Stimulated activated naive B cell treated with anti-CD40 and anti-IgM and Interleukin-4, amounts not matched to agents 10 μg/mL and 1 μg/mL and 100 μg/mL, for 72 hours (primary cell): ENCODE data around the gene EPHA4.

ENCODE experiments used
- ATAC-seq, 2 donors: fragments of 150-1000 bp; cut with Tn5 transposase; replicated peaks; 2 replicates each; pipeline ENCODE4 v1.10.0; 2021; ENCODE audit warnings: moderate library complexity in 1 of 2
- DNase-seq: peaks from one replicate; pipeline ENCODE4 v3.0.0; 2021
- H3K27ac Mint-ChIP-seq: one replicate; pipeline ENCODE4 v1.8.0; 2022; ENCODE audit warnings: mild to moderate bottlenecking, mixed read lengths
- H3K27me3 Mint-ChIP-seq, 2 donors: one replicate each; pipeline ENCODE4 v1.8.0; 2022; ENCODE audit warnings: mixed read lengths in 2 of 2
- H3K36me3 Mint-ChIP-seq, 2 donors: one replicate each; pipeline ENCODE4 v1.8.0; 2022; ENCODE audit warnings: mixed read lengths in 2 of 2, mild to moderate bottlenecking in 1 of 2
- H3K4me1 Mint-ChIP-seq, 2 donors: one replicate each; pipeline ENCODE4 v1.8.0; 2022; ENCODE audit warnings: mixed read lengths in 2 of 2, mild to moderate bottlenecking in 1 of 2
- H3K4me3 Mint-ChIP-seq, 2 donors: one replicate each; pipeline ENCODE4 v1.8.0; 2022; ENCODE audit warnings: mild to moderate bottlenecking in 2 of 2, mixed read lengths in 2 of 2, moderate library complexity in 1 of 2
- H3K9me3 Mint-ChIP-seq, 2 donors: one replicate each; pipeline ENCODE4 v1.8.0; 2022; ENCODE audit warnings: mixed read lengths in 2 of 2, mild to moderate bottlenecking in 1 of 2

Gene EPHA4

DNA sequence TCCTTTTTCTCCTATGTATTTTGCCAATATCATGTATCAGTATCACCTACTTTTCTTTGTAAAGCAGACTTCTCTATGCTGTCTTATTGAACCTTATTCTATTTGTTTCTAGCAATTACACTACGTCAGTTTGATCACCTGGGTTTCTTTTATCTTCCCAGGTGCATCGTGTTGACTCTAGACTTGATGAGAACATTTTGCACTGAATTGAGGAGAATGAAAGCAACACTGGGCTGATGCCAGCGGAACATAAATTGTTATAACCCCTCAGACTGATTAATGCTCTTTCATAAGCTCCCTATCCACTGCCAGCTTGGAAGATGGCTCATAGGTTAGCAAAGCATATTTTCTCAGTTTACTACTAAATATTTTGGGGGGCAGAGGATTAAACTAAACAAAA lies 140.6 kb downstream of the EPHA4 start:
- Mint-ChIP-seq H3K4me3 (no peak overlapping the region), H3K27ac (no peak overlapping the region), H3K9me3 (no peaks in the 10 kb centered on the region), H3K36me3 (no peaks in the 10 kb centered on the region), H3K4me1 (peaks cover 0 to 7% of the 10 kb centered on the region in 2 donors), H3K27me3 (no peaks in the 10 kb centered on the region)
- DNase-seq, result no peak
- no peak for ATAC-seq

DNA sequence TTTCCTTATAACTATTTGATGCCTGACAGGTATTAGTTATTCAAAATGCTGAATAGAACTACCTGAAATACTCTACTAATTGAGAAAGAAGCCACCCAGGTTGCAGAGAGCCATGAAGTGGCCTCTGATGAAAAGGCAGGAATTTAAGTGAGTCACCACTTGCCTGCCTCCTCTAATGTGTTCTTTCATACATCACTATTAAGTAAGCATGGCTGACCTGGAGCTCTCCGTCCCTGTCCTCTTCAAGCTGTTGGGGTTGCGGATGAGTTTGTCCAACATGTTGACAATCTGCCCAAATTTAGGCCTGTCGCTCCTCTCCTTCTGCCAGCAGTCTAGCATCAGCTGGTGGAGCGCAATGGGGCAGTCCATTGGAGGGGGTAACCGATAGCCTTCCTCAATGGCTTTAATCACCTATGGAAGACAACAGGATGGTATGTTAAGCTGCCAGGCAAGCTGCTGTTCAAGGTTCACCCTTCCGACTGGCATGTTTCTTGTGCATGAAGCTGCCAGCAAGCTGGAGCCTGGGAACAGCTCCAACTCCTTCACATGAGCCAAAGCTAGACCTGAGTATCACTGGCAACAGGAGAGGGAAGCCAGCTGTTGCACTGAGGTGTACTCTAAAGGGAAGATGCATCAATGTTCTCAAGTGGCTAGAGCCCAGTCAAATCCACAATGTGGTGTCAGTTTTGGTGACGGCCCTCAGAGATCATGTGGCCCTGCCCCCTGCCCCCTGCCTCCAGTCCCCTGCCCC lies 142.2 kb downstream of the EPHA4 start:
- no peaks in the 10 kb centered on the region for H3K9me3 Mint-ChIP-seq
- no peak overlapping the region for H3K4me3 Mint-ChIP-seq
- peaks cover 0 to 7% of the 10 kb centered on the region in 2 donors for H3K4me1 Mint-ChIP-seq
- no peak for ATAC-seq
- H3K27ac Mint-ChIP-seq, result no peak overlapping the region
- no peaks in the 10 kb centered on the region for H3K27me3 Mint-ChIP-seq
- peaks cover 4 to 8% of the 10 kb centered on the region in 2 donors for H3K36me3 Mint-ChIP-seq
- DNase-seq, result no peak

DNA sequence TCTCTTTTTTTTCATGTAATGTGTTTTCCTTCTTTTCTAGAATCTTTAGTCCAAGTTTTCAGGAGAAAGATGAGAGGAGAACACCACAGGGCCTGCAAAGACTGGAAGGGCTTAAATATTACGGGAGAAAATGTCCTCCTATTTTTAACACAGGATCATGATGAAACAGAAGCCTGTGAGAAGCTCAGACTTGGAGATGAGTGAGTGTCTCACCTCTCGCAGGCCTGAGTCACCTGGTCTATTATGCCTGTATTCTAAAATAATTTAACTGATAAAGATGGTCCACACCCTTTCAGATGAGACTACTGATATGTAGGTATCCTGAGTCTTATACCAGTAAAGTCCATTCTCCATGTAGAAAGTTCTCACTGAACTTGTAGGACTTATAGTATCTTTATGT lies 143.2 kb downstream of the EPHA4 start:
- H3K36me3 Mint-ChIP-seq, result peaks cover 4 to 10% of the 10 kb centered on the region in 2 donors

DNA sequence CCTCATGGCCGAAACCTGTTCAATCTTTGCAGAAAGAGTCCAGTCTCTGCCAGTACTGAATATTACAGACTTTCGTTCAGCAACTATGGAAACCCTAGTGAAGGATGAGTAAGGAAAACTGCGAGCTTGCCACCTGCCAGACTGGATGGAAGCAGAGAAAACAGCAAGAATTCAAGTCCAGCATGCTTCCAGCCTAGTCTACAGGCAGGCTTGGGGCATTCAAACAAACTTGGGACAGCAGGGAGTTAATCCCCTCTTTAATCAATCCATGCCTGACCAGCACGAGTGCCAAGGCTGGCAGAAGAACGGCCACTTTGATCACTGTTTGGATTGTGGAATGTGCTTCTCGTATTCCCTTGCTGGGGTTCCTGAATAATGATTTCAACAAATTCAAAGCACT lies 145.2 kb downstream of the EPHA4 start:
- peaks cover 4 to 10% of the 10 kb centered on the region in 2 donors for H3K36me3 Mint-ChIP-seq
- no peaks in the 10 kb centered on the region for H3K27me3 Mint-ChIP-seq
- ATAC-seq, result no peak
- no peaks in the 10 kb centered on the region for H3K9me3 Mint-ChIP-seq
- H3K27ac Mint-ChIP-seq, result no peak overlapping the region
- H3K4me1 Mint-ChIP-seq, result peaks cover 1 to 7% of the 10 kb centered on the region in 2 donors
- H3K4me3 Mint-ChIP-seq, result no peak overlapping the region
- no peak for DNase-seq

More for the DNA sequence above, 143.2 kb downstream of the EPHA4 start:
- no peak for DNase-seq
- no peak overlapping the region for H3K4me3 Mint-ChIP-seq
- no peaks in the 10 kb centered on the region for H3K9me3 Mint-ChIP-seq
- H3K27me3 Mint-ChIP-seq, result no peaks in the 10 kb centered on the region
- no peak for ATAC-seq
- H3K4me1 Mint-ChIP-seq, result peaks cover 1 to 7% of the 10 kb centered on the region in 2 donors
- no peak overlapping the region for H3K27ac Mint-ChIP-seq

DNA sequence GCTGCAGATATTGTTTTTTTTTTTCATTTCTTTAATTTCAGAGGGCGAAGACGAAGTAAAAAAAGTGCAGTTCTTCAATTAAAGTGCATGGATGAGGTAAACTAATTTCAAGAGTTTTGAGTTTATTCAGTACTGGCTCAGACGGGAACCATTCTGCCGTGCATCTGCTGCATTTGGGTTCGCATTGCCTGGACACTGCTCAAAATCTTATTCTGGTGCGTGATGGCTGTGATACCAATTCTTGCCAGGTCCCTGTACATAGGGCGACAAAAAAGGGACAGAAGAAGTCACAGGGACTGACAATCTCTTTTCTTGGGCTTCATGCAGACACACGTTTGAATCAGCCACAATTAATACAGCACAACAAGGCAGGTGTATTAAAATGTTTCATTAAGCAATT lies 146.2 kb downstream of the EPHA4 start:
- H3K27ac Mint-ChIP-seq, result no peak overlapping the region
- H3K9me3 Mint-ChIP-seq, result no peaks in the 10 kb centered on the region
- peaks cover 4 to 10% of the 10 kb centered on the region in 2 donors for H3K36me3 Mint-ChIP-seq
- H3K4me3 Mint-ChIP-seq, result no peak overlapping the region
- DNase-seq, result no peak
- H3K4me1 Mint-ChIP-seq, result peaks cover 1 to 7% of the 10 kb centered on the region in 2 donors
- H3K27me3 Mint-ChIP-seq, result no peaks in the 10 kb centered on the region
- no peak for ATAC-seq

DNA sequence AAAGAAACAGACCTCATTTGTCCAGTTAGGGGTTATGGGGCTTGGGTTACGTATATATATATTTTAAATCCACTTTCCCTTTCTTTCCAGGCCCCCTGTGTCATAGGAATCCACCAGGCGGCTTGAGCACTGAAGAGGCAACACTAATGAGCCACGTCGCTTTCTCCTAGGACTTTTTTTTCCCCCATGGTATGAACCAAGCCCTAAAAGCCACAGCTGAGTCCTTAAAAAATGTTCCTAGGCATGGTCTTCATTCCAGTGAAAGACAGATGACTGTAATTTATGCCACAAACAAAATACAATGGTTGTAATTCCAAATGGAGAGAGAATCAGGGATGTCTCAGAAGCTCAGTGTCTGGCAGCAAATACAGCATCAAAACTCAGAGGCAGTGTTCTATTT lies 146.8 kb downstream of the EPHA4 start:
- peaks cover 4 to 10% of the 10 kb centered on the region in 2 donors for H3K36me3 Mint-ChIP-seq
- ATAC-seq, result no peak

DNA sequence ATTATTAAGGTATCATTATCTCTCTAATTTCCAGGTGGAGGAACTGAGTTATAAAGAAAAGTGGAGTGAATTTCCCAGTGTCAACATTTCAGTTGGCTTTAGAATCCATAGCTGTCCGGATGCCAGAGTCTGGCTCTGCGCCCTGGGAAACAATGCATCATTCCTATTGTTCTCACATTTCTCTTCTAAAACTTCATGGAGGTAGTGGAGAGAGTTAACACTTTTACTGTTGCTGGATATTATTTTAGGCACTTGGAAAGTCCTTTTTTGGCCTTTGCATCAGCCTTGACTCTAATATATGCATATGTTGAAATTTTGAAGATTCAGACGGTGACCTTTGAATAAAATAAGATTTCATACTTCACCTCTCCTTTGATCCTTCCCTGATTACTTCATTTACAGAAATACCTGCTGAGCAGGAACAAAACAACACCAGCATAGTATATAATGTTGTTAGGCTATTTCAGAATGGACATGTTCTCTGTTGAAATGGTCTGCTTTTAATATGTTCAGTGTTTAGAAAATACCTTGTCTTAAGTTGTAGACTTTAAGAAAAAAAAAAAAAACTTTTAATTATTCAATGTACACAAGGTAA lies 148.8 kb downstream of the EPHA4 start:
- ATAC-seq, result no peak
- DNase-seq, result no peak
- H3K9me3 Mint-ChIP-seq, result no peaks in the 10 kb centered on the region
- no peak overlapping the region for H3K4me3 Mint-ChIP-seq
- peaks cover 7 to 11% of the 10 kb centered on the region in 2 donors for H3K4me1 Mint-ChIP-seq
- H3K27ac Mint-ChIP-seq, result no peak overlapping the region
- H3K36me3 Mint-ChIP-seq, result peaks cover 4 to 10% of the 10 kb centered on the region in 2 donors
- no peaks in the 10 kb centered on the region for H3K27me3 Mint-ChIP-seq

More for the DNA sequence above, 146.8 kb downstream of the EPHA4 start:
- Mint-ChIP-seq H3K27me3 (no peaks in the 10 kb centered on the region), H3K27ac (no peak overlapping the region), H3K4me1 (peaks cover 3 to 9% of the 10 kb centered on the region in 2 donors), H3K4me3 (no peak overlapping the region), H3K9me3 (no peaks in the 10 kb centered on the region)
- DNase-seq, result no peak

DNA sequence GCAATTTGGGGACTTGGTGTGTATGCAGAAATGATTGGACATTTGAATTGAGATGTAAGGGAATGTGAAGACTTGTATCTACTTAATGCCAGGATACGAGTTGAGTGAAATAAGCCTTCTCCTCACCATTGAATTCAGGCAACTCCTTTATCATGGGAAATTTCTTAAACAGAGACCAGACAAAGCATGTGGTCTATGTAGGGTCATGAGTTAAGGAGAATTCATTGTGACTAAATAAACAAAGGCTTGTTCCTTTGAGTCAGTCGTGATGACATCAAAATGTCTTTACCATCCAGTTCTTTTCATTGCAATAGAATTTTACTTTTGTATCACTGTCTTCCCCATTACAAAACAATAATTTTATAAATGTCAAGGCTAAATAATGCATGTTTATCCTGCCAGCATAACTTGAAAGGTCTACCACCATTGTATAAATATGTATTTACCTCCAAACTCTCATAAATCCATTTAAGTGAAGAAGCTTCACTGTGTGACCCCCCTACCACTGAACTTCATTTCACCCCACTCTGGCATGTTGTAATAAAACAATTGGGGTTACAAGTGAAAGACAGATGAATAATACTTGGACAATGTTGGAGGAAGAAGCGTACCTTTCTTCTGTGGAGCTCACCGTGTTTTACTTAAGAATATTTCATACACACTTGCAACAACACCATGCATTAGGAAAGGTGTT lies 149.4 kb downstream of the EPHA4 start:
- no peak for DNase-seq
- Mint-ChIP-seq H3K27me3 (no peaks in the 10 kb centered on the region), H3K27ac (no peak overlapping the region), H3K4me1 (peaks cover 7 to 11% of the 10 kb centered on the region in 2 donors), H3K4me3 (no peak overlapping the region), H3K9me3 (no peaks in the 10 kb centered on the region), H3K36me3 (peaks cover 4 to 10% of the 10 kb centered on the region in 2 donors)
- ATAC-seq, result no peak

DNA sequence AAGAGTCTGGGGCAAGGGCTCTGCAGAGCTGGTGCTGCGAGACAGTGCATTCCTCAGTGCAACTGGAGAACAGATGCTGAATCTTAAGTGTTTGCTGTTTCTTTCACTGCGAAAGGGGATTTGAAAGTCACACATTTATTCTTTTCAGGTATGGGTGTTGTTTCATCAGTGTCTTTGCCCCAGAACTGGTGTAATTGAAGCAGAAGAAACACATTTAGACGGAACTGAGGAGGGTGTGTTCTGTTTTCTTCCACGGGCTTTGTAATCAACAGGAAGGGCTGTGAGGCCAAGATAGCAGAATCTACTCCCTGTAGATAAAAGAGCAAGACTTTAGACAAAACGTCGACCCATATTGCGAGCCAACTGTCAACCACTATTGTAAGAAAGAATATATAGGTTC lies 151.9 kb downstream of the EPHA4 start:
- H3K27ac Mint-ChIP-seq, result peak overlapping the region; percentile 47
- H3K4me1 Mint-ChIP-seq, result peaks cover 10 to 21% of the 10 kb centered on the region in 2 donors
- peak; percentile 34 to 38 for ATAC-seq
- peak overlapping the region; percentile 38 to 41 for H3K4me3 Mint-ChIP-seq
- peaks cover 0 to 4% of the 10 kb centered on the region in 2 donors for H3K36me3 Mint-ChIP-seq
- DNase-seq, result no peak
- no peaks in the 10 kb centered on the region for H3K27me3 Mint-ChIP-seq
- no peaks in the 10 kb centered on the region for H3K9me3 Mint-ChIP-seq

DNA sequence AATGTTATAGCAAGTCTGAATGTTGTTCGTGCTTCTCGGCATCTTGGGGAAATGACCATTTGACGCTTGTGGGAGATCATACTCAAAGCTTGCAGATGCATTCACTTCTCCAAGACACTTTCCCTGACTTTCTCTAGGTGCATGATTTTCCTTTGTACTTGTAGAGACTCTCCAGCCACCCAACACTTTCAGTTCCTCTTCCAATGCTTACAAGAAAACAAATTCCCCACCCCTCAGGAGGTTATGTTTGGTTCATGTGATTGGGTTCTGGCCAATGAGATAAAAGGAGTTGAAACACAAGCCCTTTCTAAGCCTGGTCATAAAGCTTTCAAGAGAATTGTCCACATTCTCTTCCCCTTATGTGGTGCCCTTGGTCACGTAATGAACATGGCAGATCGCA lies 156.3 kb downstream of the EPHA4 start:
- no peak overlapping the region for H3K4me3 Mint-ChIP-seq
- ATAC-seq (no peak), DNase-seq (no peak)
- peaks cover 9 to 21% of the 10 kb centered on the region in 2 donors for H3K4me1 Mint-ChIP-seq
- peaks cover 0 to 12% of the 10 kb centered on the region in 2 donors for H3K27me3 Mint-ChIP-seq
- H3K36me3 Mint-ChIP-seq, result no peaks in the 10 kb centered on the region
- no peaks in the 10 kb centered on the region for H3K9me3 Mint-ChIP-seq
- no peak overlapping the region for H3K27ac Mint-ChIP-seq

DNA sequence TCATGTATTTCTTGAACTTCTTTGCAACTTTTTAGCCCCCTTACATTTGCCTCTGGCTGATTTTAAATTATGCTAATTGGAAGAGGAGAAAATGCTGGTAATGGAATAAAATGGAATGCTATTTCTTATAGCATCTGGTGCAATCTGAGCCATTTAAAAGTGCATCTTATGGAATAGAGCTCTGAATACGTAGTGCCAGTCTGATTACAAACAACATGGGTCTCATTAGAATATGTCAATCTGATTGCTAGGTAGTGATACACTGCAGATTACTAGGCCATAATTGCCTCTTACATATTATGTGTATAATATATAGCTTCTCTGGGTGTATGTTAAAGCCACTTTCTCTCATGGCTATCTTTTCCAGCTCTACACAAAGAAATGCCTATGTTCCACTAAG lies 159.1 kb downstream of the EPHA4 start:
- ATAC-seq, result no peak
- Mint-ChIP-seq H3K4me3 (no peak overlapping the region), H3K36me3 (no peaks in the 10 kb centered on the region), H3K4me1 (peaks cover 3 to 10% of the 10 kb centered on the region in 2 donors), H3K9me3 (peaks cover 0 to 1% of the 10 kb centered on the region in 2 donors), H3K27me3 (peaks cover 5 to 30% of the 10 kb centered on the region in 2 donors), H3K27ac (no peak overlapping the region)
- DNase-seq, result no peak

DNA sequence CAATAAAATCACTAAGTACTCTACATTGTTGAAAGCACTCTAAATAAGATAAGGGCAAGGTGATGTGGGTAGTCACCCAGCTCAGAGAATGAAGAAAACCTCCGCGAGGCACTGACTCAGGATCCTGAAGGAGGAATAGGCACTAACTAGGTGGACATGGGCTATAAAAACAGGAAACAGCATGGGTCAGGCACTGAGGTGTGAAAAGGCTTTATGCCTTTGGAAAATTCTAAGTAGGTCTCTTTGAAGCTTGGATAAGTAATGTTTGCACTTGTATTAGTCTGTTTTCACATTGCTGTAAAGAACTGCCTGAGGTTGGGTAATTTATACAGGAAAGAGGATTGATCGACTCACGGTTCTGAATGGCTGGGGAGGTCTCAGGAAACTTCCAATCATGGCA lies 161.6 kb downstream of the EPHA4 start:
- Mint-ChIP-seq H3K27ac (no peak overlapping the region), H3K9me3 (peaks cover 6% of the 10 kb centered on the region in 2 donors), H3K4me3 (no peak overlapping the region), H3K4me1 (peaks cover 4 to 6% of the 10 kb centered on the region in 2 donors), H3K36me3 (no peaks in the 10 kb centered on the region), H3K27me3 (peaks cover 10 to 30% of the 10 kb centered on the region in 2 donors)
- DNase-seq, result no peak
- ATAC-seq, result no peak

DNA sequence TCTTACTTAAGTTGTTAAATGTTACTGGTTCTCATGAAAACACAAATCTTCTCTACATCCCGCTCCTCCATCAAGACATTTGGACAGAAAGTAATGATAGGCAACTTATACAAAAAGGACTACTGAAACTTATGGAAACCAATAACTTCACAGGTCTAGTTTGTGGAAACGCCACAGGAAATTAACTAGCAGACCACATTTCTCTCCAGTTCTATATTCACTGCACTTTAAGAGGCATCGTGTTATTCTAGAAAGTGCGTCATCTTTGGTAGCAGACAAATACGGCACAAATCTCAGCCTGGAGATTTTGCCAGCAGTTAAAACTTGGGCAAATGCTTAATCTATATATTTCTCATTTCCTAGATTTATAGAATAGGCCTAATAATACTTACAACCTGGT lies 164.3 kb downstream of the EPHA4 start:
- DNase-seq (no peak), ATAC-seq (no peak)
- H3K9me3 Mint-ChIP-seq, result peaks cover 6% of the 10 kb centered on the region in 2 donors
- H3K4me3 Mint-ChIP-seq, result no peak overlapping the region
- H3K4me1 Mint-ChIP-seq, result peaks cover 4 to 6% of the 10 kb centered on the region in 2 donors
- no peaks in the 10 kb centered on the region for H3K36me3 Mint-ChIP-seq
- H3K27me3 Mint-ChIP-seq, result peaks cover 10 to 30% of the 10 kb centered on the region in 2 donors
- H3K27ac Mint-ChIP-seq, result no peak overlapping the region

DNA sequence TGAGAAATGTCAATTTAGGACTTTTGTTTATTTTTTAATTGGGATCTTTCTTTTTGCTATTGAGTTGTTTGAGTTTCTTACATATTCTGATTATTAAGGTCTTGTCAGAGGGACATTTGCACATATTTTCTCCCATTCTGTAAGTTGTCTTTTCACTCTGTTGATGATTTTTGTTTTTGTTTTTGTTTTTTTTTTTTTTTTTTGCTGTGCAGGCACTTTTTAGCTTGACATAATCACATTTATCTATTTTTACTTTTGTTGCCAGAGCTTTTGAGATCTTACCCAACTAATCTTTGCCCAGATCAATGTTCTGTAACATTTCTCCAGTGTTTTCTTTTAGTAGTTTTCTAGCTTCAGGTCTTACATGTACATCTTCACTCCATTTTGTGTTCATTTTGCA lies 166.6 kb downstream of the EPHA4 start:
- no peaks in the 10 kb centered on the region for H3K36me3 Mint-ChIP-seq

More for the DNA sequence above, 166.6 kb downstream of the EPHA4 start:
- H3K27me3 Mint-ChIP-seq, result peaks cover 10 to 16% of the 10 kb centered on the region in 2 donors
- peaks cover 4 to 6% of the 10 kb centered on the region in 2 donors for H3K4me1 Mint-ChIP-seq
- H3K9me3 Mint-ChIP-seq, result peaks cover 5 to 6% of the 10 kb centered on the region in 2 donors
- no peak overlapping the region for H3K27ac Mint-ChIP-seq
- DNase-seq, result no peak
- H3K4me3 Mint-ChIP-seq, result no peak overlapping the region
- no peak for ATAC-seq
